Measurements from ENCODE around the gene BBS9.
"Not testable (repeated sequence)": the region's sequence is repeated elsewhere in the genome, so short reads cannot be mapped to it uniquely, and the experiment has no call there.

BBS9 gene

GRCh38 chr7:33196221-33196620, 66.9 kb downstream of the BBS9 start:
- no peak for DNase-seq (ENCODE audit: low read depth in 3 of 3)

- DNase-seq (ENCODE audit: low read depth in 3 of 3) = no peak
Observed at GRCh38 chr7:33200282-33200681, 70.9 kb downstream of the BBS9 start.

DNA sequence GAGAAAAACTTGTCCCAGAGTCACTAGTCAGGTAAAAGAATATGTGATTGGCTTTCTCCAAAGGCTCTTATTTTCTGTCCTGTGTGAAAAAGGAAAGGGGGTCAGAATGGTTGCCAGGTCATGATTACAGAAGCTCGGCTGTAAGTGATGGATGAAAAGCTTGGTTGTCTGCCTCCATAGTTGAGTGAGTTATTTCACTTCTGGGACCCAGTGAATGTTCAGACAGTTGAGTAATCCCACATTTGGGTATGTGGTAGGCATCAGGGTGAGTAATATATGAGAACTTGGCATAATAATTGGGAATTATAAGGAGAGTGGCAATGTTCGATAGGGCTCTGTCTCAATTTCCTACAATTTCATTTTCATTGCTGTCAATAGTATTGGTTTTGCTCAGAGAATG, 72.5 kb downstream of the BBS9 start:
- no peak for DNase-seq (ENCODE audit: low read depth in 3 of 3)

GRCh38 chr7:33210958-33211357, 81.6 kb downstream of the BBS9 start:
- DNase-seq (ENCODE audit: low read depth in 3 of 3) = no peak

DNA sequence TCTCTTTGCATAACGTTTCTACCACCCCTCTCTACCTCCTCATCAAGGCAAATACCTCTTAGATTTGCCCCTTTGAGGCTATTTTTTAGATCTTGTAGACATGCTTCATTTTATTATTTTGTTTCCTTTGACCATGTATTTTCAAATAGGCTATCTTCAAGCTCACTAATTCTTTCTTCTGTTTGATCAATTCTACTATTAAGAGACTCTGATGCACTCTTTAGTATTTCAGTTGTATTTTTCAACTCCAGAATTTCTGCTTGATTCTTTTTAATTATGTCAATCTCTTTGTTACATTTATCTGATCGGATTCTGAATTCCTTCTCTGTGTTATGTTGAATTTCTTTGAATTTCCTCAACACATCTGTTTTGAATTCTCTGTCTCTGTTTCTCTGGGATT, 82.8 kb downstream of the BBS9 start:
- DNase-seq (ENCODE audit: low read depth in 3 of 3) = no peak

- DNase-seq (ENCODE audit: low read depth in 3 of 3) = no peak
Observed at GRCh38 chr7:33215992-33216391, 86.6 kb downstream of the BBS9 start.

GRCh38 chr7:33217595-33217994, 88.2 kb downstream of the BBS9 start:
- DNase-seq (ENCODE audit: low read depth in 3 of 3) = no peak

GRCh38 chr7:33218841-33219535, 89.6 kb downstream of the BBS9 start:
- DNase-seq (ENCODE audit: low read depth in 3 of 3) = not testable (repeated sequence)

DNA sequence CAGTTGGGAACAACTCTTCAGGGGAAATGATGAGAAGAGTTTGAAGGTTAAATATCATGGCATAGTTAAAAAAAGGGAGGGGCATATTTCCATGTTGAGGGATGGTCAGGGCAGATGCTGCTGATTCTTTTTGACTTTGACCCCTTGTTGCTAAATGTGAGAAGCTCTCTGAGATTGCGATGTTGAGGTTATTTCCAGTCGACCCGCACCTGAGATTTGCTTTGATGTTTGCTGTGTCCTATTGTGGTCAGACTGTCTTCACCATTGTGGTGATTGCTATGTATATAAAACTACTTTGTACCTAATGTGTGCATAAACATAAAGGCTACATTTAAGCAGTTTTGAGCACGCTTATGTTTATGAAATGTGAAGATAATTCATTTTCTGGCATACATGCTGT, 90.9 kb downstream of the BBS9 start:
- no peak for DNase-seq (ENCODE audit: low read depth in 3 of 3)

DNA sequence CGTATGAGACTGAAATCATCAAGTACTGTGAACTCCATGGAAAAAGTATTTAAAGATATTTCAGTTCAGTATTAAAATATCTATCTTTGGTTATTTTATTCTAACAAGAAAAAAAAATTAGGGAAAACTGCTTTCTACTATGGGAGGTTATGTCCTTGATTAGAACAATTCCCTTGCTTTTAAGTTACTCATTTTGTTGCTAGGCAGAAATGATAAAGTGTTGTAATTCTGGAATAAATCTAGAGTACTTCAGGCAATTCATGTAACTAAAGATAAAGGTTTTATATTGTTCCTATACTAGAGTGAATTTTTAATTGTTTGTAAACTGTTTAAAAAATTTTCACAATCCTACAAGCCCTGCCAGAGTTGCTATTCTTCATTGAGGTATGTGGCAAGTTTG, 92.0 kb downstream of the BBS9 start:
- no peak for DNase-seq (ENCODE audit: low read depth in 3 of 3)

GRCh38 chr7:33232632-33233145, 103.3 kb downstream of the BBS9 start:
- no peak for DNase-seq (ENCODE audit: low read depth in 3 of 3)

DNA sequence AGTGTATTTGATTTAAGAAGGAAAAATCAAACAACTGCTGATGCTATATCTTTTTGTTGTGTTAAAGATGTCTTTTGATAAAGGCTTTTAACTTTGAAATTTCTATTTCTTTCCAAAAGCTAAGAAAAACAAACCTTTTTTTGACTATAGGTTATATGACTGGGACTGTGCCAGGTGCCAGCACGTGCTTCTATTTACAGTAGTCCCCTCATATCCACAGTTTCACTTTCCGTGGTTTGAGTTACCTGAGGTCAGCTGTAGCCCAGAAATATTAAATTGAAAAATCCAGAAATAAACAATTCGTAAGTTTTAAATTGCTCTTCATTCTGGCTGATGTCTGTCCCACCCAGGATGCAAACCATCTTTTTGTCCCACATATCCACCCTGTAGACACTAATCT, 104.3 kb downstream of the BBS9 start:
- DNase-seq (ENCODE audit: low read depth in 3 of 3) = no peak

DNA sequence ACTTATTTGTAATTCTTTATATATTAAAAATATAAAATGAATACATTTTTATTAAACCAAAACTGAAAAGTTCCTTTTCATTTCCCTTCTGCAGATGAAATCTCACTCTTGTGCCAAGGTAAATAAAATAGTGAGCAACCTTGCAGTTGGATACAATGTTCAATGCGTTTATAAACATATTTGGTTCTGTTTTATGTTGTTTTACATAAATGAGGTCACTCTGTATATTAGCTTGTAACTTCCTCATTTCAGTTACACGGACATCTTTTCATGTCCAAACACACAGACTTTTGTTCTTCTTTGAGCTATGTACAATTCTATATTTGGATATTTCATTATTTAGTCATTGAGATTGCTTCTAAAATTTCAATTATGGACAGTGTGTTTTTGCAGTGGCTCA, 107.7 kb downstream of the BBS9 start:
- DNase-seq (ENCODE audit: low read depth in 3 of 3) = no peak

GRCh38 chr7:33243319-33243881, 114.0 kb downstream of the BBS9 start:
- DNase-seq (ENCODE audit: low read depth in 3 of 3) = no peak

- DNase-seq (ENCODE audit: low read depth in 3 of 3) = no peak
Observed at GRCh38 chr7:33248671-33249070, 119.3 kb downstream of the BBS9 start.

GRCh38 chr7:33250421-33250871, 121.1 kb downstream of the BBS9 start:
- no peak for DNase-seq (ENCODE audit: low read depth in 3 of 3)

DNA sequence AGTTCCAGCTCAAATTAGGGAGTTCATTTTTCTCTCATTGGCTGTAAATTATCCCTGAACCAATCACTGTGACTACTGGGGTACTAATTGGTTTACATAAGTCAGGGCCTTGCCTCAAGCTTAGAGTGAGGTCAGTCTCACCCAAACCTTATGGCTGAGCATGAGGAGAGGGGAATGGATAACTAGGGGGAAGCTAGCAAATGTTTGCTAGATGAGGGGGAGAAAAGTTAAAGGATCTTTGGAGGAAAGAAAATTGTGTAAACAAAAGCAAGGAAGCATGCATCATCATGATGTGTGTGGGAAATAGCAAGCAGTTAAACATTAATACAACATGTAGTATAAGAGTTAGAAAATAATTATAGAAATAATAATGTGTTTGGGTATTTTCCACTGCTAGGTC, 121.9 kb downstream of the BBS9 start:
- DNase-seq (ENCODE audit: low read depth in 3 of 3) = no peak

DNA sequence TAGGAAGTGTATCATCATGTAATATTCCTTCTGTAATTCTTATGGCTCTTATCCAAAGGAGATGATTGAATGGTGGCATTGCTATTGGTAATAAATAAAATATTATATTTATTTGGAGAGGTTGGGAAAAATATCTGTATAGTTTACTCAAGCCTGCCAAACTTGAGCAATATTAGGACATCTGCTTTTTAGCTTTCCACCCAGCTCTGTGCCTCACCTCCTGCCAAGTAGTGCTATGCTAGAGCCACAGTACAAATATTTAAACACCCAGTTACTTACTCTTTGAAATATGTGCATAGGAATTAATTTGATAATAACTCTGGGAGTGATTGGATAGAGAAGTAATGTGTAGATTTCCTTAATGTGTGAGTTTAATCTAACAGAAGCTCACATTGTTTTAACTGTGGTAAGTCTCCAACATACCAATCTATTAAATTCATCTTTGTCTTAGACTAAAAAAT, 129.2 kb downstream of the BBS9 start:
- DNase-seq (ENCODE audit: low read depth in 3 of 3) = no peak

GRCh38 chr7:33261585-33261984, 132.2 kb downstream of the BBS9 start:
- DNase-seq (ENCODE audit: low read depth in 3 of 3) = no peak

GRCh38 chr7:33262476-33262875, 133.1 kb downstream of the BBS9 start:
- DNase-seq (ENCODE audit: low read depth in 3 of 3) = no peak

DNA sequence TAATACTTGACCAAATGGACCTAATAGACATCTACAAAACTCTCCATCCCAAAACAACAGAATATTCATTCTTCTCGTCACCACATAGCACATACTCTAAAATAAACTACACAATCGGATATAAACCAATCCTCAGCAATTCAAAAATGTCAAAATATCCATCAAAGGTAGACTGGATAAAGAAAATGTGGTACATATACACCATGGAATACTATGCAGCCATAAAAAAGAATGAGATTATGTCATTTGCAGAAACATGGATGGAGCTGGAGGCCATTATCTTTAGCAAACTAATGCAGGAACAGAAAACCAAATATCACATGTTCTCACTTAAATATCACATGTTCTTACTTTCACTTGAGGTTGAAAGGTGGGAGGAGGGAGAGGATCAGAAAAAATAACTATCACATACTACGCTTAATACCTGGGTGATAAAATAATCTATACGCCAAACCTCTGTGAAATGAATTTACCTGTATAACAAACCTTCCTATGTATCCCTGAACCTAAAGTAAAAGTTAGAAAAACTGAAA, 142.5 kb downstream of the BBS9 start:
- DNase-seq (ENCODE audit: low read depth in 3 of 3) = not testable (repeated sequence)

DNA sequence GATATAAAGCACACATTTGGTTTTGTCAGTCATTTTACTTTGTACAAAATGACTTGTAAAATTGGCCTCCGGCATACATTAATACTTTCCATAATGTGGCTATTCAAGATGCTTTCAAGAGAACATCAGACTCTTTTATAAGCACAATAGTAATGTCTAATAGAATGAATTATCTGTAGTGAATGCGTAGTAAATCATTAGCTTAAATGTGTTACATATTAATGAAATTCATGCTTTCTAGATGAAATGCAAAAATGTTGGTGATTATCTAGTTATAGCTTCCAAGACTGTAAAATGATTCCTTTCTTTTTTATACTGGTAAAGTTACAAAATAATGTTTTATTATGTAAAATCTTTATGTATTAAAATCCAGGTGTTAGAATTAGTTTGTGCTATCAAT, 144.0 kb downstream of the BBS9 start:
- DNase-seq (ENCODE audit: low read depth in 3 of 3) = no peak

DNA sequence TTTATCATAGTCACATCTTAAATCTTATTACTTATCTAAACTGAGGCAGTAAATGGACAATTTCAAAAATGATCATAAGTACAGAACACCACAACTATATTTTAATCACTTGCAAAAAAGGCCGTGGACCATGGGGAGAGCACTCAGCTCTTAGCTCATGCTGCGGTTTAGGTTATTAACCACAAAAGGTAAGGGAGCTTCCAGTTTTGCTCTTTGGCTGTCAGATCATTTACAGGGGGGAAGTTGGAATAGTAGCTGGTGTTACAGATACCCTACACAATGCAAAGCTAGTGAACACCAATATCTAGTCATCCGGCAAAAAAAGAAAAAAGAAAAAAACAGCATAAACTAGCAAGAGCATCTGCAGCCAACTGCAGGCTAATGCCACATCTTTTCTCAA, 147.0 kb downstream of the BBS9 start:
- DNase-seq (ENCODE audit: low read depth in 3 of 3) = no peak

Measured in stimulated activated CD4-positive, alpha-beta T cell treated with anti-CD3 and anti-CD28 coated beads, TNF-alpha, amount 100 ng/mL, for 4 hours (primary cell).